Measurements from ENCODE around the gene COBL.

- TF ChIP-seq CTCF (IDR thresholded peaks at IDR 0.05) (no peak), POLR2A (IDR thresholded peaks at IDR 0.05) (no peak)
These were observed 59.7 kb downstream of the COBL start for GRCh38 chr7:51256916-51257315.

All from uterus (tissue), 2 donors.